Naive B cell (primary cell): ENCODE measurements around the gene CELA2B. TPM values are rescaled to one million over a fixed set of nuclear protein-coding genes. Genes with fewer than 3 reads are reported as not detected.
A peak's percentile ranks its signal among the peaks of the same experiment; 100 is the strongest.
"Not testable (repeated sequence)": the region's sequence is repeated elsewhere in the genome, so short reads cannot be mapped to it uniquely, and the experiment has no call there.

Experiments
- ATAC-seq, 2 donors: fragments of 150-1000 bp; cut with Tn5 transposase; 2 replicates each; pipeline ENCODE4 v1.10.0; 2021; ENCODE audit warnings: low read depth in 2 of 2, mild to moderate bottlenecking in 2 of 2, moderate library complexity in 2 of 2
- DNase-seq: peaks from one replicate; pipeline ENCODE4 v3.0.0; 2022
- H3K27ac Mint-ChIP-seq, 6 donors: one replicate each; pipeline ENCODE4 v1.8.0; 2020 to 2022; ENCODE audit warnings: mild to moderate bottlenecking in 6 of 6, mixed read lengths in 6 of 6, moderate library complexity in 5 of 6, inconsistent platforms in 2 of 6
- H3K27me3 Mint-ChIP-seq, 3 donors: one replicate each; pipeline ENCODE4 v1.8.0; 2021 to 2022; ENCODE audit warnings: mixed read lengths in 3 of 3, mild to moderate bottlenecking in 1 of 3
- H3K36me3 Mint-ChIP-seq, 2 donors: one replicate each; pipeline ENCODE4 v1.8.0; 2020 to 2022; ENCODE audit warnings: mixed read lengths in 2 of 2, inconsistent platforms in 1 of 2, mild to moderate bottlenecking in 1 of 2
- H3K4me1 Mint-ChIP-seq, 3 donors: one replicate each; pipeline ENCODE4 v1.8.0; 2020 to 2022; ENCODE audit warnings: mixed read lengths in 3 of 3, inconsistent platforms in 1 of 3, mild to moderate bottlenecking in 1 of 3, moderate library complexity in 1 of 3
- H3K4me3 Mint-ChIP-seq, 8 donors: one replicate each; pipeline ENCODE4 v1.8.0; 2020 to 2022; ENCODE audit warnings: mild to moderate bottlenecking in 8 of 8, mixed read lengths in 8 of 8, moderate library complexity in 8 of 8, inconsistent platforms in 2 of 8
- H3K9me3 Mint-ChIP-seq, 7 donors: one replicate each; pipeline ENCODE4 v1.8.0; 2020 to 2022; ENCODE audit warnings: mixed read lengths in 7 of 7, mild to moderate bottlenecking in 5 of 7, inconsistent platforms in 2 of 7, moderate library complexity in 1 of 7
- polyA plus RNA-seq, 6 donors: library from polyadenylated mRNA; unstranded; fragments of 300-500 nt; fragmentation: Illumina TruSeq; gene quantifications; one replicate each; pipeline ENCODE4 v1.2.3, GENCODE V29; 2021; ENCODE audit warnings: low read depth in 6 of 6

CELA2B gene
- polyA plus RNA-seq, 6 donors from 2014 or later: not detected

DNA sequence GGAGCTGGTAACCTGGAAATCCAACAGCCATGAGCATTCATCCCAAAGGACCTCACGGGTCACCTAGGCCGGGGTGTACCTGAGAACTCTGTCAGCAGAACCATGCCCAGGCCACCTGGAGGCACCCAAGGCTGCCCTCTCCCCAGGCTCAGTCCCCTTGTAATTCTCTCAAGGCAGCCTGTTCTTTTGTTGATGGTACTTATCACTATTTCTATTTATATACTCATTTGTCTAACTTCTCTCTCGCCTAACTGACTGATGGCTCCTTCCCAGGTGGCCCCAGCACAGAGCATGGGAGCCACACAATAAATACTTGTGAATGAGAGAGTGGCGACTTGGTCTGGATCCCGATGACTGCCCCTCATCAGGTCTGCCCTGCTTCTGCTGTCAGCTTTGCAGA, 31.4 kb downstream of the CELA2B start:
- no peak for DNase-seq
- H3K4me3 Mint-ChIP-seq: no peak overlapping the region
- no peak for ATAC-seq
- peak overlapping the region in 1 of 6 donors; percentile 74 for H3K27ac Mint-ChIP-seq
- H3K27me3 Mint-ChIP-seq: no peaks in the 10 kb centered on the region
- no peaks in the 10 kb centered on the region for H3K9me3 Mint-ChIP-seq
- peaks cover 13 to 17% (median 13%) of the 10 kb centered on the region in 3 donors for H3K4me1 Mint-ChIP-seq
- H3K36me3 Mint-ChIP-seq: peaks cover 4 to 6% of the 10 kb centered on the region in 2 donors

DNA sequence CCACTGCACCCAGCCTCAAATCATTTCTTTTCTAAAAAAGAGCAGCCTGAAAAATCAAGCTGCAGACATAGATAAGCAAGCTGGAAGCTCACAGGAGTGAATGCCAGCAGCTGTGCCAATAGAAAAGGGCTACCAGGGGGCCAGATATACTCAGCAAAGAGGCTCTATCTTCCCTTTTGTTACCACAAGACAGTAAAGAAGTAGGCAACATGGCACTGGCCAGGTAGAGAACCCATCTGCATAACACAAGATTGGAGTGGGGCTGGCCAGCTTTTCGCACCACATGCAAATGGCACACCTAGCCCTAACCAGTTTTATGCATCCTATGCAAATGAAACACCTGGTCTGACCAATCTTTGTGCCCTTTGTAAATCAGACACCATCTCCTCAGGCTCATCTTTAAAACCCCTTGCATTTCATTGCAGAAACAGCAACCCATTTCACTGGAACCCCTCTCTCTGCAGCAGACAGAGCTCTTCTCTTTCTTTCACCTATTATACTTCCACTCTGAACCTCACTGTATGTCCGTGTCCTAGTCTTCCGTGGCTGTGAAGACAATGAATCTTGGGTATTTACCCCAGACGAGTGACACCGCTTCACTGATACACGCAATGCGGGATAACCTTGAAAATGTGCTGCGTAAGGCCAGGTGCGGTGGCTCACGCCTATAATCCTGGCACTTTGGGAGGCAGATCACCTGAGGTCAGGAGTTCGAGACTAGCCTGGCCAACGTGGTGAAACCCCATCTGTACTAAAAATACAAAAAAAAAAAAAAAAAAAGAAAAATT, 33.0 kb downstream of the CELA2B start:
- Mint-ChIP-seq H3K4me1 (peaks cover 13 to 17% (median 14%) of the 10 kb centered on the region in 3 donors), H3K36me3 (peaks cover 4 to 8% of the 10 kb centered on the region in 2 donors), H3K27me3 (no peaks in the 10 kb centered on the region), H3K9me3 (no peaks in the 10 kb centered on the region), H3K4me3 (no peak overlapping the region), H3K27ac (no peak overlapping the region)
- ATAC-seq (no peak), DNase-seq (no peak)

DNA sequence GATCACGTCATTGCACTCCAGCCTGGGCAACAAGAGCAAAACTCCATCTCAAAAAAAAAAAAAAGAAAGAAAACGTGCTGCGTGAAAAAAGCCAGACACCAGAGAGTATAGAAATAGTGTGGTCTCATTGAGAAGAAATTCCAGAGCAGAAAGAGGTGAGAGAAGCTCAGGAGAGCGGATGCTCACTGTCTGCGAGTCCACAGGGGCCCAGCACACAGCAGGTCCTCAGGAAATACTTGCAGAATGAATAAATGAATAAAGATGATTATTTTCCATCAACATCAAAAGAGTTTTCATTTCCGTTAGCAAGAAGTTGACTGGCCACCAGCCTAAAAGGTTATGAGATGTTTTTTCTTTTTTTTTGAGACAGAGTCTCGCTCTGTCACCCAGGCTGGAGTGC, 33.7 kb downstream of the CELA2B start:
- Mint-ChIP-seq H3K27me3 (no peaks in the 10 kb centered on the region), H3K4me1 (peaks cover 13 to 21% (median 17%) of the 10 kb centered on the region in 3 donors), H3K27ac (peak overlapping the region in 1 of 6 donors; percentile 4), H3K4me3 (no peak overlapping the region), H3K36me3 (peaks cover 4 to 8% of the 10 kb centered on the region in 2 donors), H3K9me3 (no peaks in the 10 kb centered on the region)
- DNase-seq: no peak
- no peak for ATAC-seq

DNA sequence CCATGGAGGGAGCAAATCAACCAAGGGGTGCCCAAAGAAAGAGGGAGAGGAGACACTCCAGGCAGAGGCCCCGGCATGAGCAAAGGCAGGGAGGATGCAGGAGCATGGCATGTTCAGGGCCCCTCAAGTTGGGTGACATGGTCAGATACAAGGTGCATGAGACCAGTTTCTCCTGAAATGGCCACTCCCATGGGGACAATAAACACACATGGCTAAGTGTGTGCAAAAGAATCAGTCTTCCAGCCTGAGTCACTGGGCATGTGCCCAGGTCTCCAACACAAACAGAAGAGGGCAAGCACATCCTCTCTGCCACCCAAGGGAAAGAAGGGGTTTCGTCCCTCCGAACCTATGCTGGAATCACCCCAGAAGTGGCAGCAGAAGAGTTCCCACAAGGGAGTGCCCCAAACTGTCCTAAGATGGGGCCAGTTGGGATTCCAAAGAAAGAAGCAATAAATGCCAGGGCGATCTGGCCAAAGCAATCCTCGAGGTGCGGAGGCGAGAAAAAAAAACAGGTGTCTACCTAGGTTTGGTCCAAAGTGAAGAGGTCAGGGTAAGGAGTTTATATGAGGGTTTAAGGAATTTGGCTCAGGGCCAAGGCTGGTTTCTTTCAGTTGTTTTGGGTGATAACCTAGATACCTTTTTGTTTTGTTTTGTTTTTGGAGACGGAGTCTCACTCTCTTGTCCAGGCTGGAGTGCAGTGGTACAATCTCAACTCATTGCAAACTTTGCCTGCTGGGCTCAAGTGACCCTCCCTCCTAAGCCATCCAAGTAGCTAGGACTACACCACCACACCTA, 34.9 kb downstream of the CELA2B start:
- no peak for ATAC-seq
- H3K9me3 Mint-ChIP-seq: no peaks in the 10 kb centered on the region
- peak overlapping the region in 1 of 6 donors; percentile 18 for H3K27ac Mint-ChIP-seq
- no peak overlapping the region for H3K4me3 Mint-ChIP-seq
- H3K4me1 Mint-ChIP-seq: peaks cover 19 to 31% (median 23%) of the 10 kb centered on the region in 3 donors
- H3K27me3 Mint-ChIP-seq: no peaks in the 10 kb centered on the region
- DNase-seq: no peak
- H3K36me3 Mint-ChIP-seq: peaks cover 4 to 8% of the 10 kb centered on the region in 2 donors

DNA sequence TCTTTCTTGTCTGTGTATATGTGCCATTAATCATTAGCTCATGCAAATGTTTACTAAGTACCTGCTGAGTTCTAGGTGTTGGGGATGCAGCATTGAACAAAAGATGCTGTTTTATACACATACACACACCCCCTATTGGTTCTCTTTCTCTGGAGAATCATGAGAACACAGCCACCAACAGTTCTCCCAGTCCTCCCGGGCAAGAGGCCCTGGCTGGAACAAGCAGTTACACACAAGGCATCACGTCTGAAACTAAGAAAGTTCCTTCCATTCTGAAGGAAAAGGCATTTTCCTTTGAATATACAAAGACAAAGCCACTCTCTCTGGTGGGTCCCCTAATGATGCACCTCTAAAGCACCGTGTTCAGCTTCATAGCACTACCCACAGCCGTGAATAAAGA, 37.3 kb downstream of the CELA2B start:
- Mint-ChIP-seq H3K27ac (peak overlapping the region in 2 of 6 donors; percentile 22 to 39), H3K4me1 (peaks cover 23 to 40% (median 24%) of the 10 kb centered on the region in 3 donors), H3K36me3 (peaks cover 9 to 17% of the 10 kb centered on the region in 2 donors)

DNA sequence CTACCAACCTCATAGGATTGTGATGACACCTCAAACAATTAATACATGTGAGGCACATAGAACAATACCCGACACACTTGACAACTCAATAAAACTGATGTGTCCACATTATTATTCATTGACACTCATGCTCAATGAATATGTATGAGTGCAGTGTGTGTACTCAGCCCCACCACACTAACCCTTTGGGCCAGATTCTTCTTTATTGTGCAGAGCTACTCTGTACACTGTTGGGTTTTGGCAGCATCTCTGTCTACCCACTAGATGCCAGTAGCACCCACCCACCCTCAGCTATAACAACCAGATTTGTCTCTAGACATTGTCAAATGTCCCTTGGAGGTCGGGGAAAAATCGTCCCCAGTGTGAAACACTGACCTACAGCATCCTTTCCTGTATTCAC, 38.0 kb downstream of the CELA2B start:
- peak overlapping the region in 1 of 6 donors; percentile 51 for H3K27ac Mint-ChIP-seq
- no peaks in the 10 kb centered on the region for H3K27me3 Mint-ChIP-seq
- no peak overlapping the region for H3K4me3 Mint-ChIP-seq
- H3K4me1 Mint-ChIP-seq: peaks cover 21 to 44% (median 23%) of the 10 kb centered on the region in 3 donors
- DNase-seq: no peak
- no peak for ATAC-seq
- H3K36me3 Mint-ChIP-seq: peaks cover 9 to 17% of the 10 kb centered on the region in 2 donors
- no peaks in the 10 kb centered on the region for H3K9me3 Mint-ChIP-seq

More for the DNA sequence above, 37.3 kb downstream of the CELA2B start:
- Mint-ChIP-seq H3K4me3 (no peak overlapping the region), H3K9me3 (no peaks in the 10 kb centered on the region), H3K27me3 (no peaks in the 10 kb centered on the region)
- DNase-seq (no peak), ATAC-seq (no peak)

DNA sequence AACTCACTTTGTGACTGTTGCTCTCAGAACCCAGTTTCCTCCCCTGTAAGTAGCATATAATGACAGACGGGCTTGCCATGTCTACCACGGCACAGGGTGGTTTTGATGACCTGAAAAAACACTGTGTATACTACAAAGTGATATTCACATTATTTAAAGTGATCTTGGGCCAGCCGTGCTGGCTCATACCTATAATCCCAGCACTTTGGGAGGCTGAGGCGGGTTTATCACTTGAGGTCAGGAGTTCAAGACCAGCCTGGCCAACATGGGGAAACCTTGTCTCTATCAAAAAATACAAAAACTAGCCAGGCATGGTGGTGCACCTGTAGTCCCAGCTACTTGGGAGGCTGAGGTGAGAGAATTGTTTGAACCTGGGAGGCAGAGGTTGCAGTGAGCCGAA, 38.7 kb downstream of the CELA2B start:
- H3K27ac Mint-ChIP-seq: peak overlapping the region in 1 of 6 donors; percentile 82
- H3K9me3 Mint-ChIP-seq, H3K4me3 Mint-ChIP-seq, DNase-seq, H3K27me3 Mint-ChIP-seq, ATAC-seq: not testable (repeated sequence)
- H3K36me3 Mint-ChIP-seq: peaks cover 9 to 17% of the 10 kb centered on the region in 2 donors
- peaks cover 17 to 45% (median 23%) of the 10 kb centered on the region in 3 donors for H3K4me1 Mint-ChIP-seq

DNA sequence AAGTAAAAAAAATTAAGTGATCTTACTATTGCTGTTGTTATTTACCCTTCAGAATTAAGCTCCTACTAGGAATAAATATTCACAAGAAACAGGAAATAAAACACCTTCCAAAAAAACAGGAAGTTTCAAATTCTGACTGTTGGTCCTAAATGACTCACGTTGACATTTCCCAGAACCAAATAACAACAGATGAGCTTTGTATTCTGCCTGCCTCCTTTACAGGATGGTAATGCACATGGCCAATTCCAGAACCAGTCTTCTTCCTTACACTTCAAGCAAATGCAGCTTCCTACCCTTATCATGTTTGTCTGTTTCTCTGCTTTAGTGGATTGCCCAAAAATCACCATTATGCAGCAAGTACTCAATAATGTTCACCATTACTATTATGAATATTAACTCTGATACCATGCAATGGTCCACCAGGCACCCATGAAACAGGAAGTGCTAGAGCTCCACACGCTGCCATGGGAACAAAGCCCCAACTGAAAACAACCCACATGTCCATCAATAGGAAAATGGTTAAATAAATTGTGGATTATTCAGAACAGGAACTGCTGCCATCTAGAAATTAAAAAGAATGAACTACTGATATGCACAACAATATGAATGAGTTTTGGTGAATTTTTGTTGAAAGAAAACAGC, 39.2 kb downstream of the CELA2B start:
- H3K27ac Mint-ChIP-seq: peak overlapping the region in 5 of 6 donors; percentile 13 to 73 (median 30)
- peak overlapping the region in 2 of 8 donors; percentile 4 to 35 for H3K4me3 Mint-ChIP-seq
- ATAC-seq (peak; percentile 32 to 60), DNase-seq (no peak)
- H3K4me1 Mint-ChIP-seq: peaks cover 16 to 47% (median 24%) of the 10 kb centered on the region in 3 donors
- no peaks in the 10 kb centered on the region for H3K9me3 Mint-ChIP-seq
- no peaks in the 10 kb centered on the region for H3K27me3 Mint-ChIP-seq
- H3K36me3 Mint-ChIP-seq: peaks cover 9 to 17% of the 10 kb centered on the region in 2 donors

DNA sequence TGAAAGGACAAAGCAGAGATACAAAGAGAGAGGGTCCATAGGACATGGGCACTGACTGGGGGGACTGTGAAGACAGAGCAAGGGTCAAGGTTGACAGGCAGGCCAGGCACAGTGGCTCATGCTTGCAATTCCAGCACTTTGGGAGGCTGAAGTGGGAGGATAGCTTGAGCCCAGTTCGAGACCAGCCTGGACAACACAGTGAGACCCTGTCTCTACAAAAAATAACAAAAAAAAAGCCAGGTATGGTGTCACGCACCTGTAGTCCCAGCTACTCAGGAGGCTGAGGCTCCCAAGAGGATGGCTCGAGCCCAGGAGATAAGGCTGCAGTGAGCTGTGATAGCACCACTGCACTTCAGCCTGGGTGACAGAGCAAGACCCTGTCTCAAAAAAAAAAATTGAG, 43.7 kb downstream of the CELA2B start:
- Mint-ChIP-seq H3K4me3 (peak overlapping the region in 1 of 8 donors; percentile 30), H3K4me1 (peaks cover 22 to 51% (median 29%) of the 10 kb centered on the region in 3 donors), H3K27ac (peak overlapping the region in 2 of 6 donors; percentile 85 to 93), H3K36me3 (peaks cover 5 to 9% of the 10 kb centered on the region in 2 donors), H3K27me3 (no peaks in the 10 kb centered on the region), H3K9me3 (no peaks in the 10 kb centered on the region)
- ATAC-seq: no peak
- no peak for DNase-seq

DNA sequence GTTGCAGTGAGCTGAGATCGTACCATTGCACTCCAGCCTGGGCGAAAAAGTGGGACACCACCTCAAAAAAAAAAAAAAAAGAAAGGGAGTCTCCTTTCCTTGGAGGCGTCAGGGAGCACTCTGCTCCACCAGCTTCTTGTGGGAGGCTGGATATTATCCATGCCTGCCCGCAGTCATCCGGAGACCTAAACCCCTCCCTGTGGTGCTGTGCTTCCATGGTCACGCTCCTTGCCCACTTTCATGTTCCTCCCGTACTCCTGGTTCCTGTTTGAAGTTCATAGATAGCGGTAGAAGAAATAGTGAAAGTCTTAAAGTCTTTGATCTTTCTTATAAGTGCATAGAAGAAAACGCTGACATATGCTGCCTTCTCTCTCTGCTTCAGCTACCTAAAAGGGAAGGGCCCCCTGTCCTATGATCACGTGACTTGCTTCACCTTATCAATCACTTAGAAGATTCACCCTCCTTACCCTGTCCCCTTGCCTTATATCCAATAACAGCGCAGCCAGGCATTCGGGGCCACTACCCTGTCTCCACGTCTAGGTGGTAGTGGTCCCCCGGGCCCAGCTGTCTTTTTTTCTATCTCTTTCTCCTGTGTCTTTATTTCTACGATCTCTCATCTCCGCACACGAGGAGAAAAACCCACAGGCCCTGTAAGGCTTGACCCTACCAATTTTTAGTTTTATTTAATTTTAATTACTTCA, 45.5 kb downstream of the CELA2B start:
- Mint-ChIP-seq H3K4me3 (peak overlapping the region in 1 of 8 donors; percentile 55), H3K4me1 (peaks cover 30 to 54% (median 31%) of the 10 kb centered on the region in 3 donors), H3K27ac (peak overlapping the region in 3 of 6 donors; percentile 52 to 63 (median 63))
- not testable (repeated sequence) for H3K27me3 Mint-ChIP-seq, H3K9me3 Mint-ChIP-seq, ATAC-seq, DNase-seq, H3K36me3 Mint-ChIP-seq

DNA sequence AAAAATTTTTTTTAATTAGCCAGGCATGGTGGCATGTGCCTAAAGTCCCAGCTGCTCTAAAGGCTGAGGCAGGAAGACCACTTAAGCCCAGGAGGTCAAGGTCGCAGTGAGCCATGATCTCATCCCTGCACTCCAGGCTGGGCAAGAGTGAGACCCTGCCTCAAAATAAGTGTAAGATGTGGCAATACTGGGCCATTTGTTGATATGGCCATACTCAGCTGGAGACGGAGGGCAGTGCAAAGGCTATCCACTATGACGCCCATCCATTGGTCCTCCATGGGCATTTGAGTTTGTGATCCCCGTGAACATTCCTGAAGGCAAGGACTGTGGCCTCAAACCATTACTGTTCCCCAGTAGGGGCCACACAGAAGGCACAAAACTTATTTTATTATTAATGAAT, 46.6 kb downstream of the CELA2B start:
- ATAC-seq (no peak), DNase-seq (no peak)
- Mint-ChIP-seq H3K27me3 (no peaks in the 10 kb centered on the region), H3K27ac (peak overlapping the region in 2 of 6 donors; percentile 69 to 99), H3K4me3 (peak overlapping the region in 3 of 8 donors; percentile 39 to 95 (median 89)), H3K4me1 (peaks cover 31 to 56% (median 38%) of the 10 kb centered on the region in 3 donors), H3K9me3 (no peaks in the 10 kb centered on the region), H3K36me3 (peaks cover 0 to under 1% of the 10 kb centered on the region in 2 donors)

DNA sequence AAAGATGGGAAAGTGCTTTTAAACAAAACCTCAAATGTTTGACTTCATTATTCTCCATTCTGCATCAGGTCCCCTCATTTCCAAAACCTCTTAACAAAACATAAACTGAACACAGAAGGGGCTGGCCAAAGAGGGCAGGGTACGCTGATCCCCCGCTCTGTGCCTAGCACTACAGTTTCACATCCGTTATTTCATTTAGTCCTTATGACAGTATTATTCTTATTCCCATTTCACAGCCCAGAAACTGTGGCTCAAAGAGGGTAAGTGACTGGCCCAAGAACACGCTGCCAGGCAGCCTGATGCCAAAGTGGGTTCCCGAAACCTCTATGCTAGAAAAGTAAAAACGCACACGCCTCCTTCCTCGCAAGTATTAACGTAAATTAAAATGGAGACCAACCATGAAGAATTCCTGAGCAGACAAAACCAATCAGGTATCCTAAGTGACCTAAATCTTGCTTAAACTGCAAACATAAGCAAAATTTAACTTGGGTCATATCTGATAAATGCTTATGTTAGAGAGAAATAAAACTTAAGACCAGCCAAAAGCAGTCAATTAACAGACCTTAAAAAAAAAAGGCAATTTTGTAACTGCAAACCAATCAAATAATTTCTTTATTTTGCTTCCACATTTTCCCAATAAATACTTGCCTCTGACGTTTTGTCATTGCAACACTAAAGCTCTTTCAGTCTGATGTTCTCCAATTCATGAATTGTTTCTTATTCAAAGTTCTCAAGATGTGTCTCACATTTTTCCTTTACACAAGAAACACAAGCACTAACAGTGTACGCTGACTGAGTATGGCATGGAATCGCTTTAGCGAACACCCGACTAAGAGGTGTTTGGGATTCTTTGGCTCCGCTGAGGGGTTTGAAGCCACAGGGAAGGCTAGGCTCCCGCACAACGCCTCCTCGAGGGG, 47.5 kb downstream of the CELA2B start:
- peak overlapping the region; percentile 99 to 100 (median 100) for H3K27ac Mint-ChIP-seq
- no peaks in the 10 kb centered on the region for H3K27me3 Mint-ChIP-seq
- H3K4me1 Mint-ChIP-seq: peaks cover 37 to 58% (median 46%) of the 10 kb centered on the region in 3 donors
- no peak for DNase-seq
- H3K9me3 Mint-ChIP-seq: no peaks in the 10 kb centered on the region
- H3K36me3 Mint-ChIP-seq: no peaks in the 10 kb centered on the region
- no peak for ATAC-seq
- H3K4me3 Mint-ChIP-seq: peak overlapping the region; percentile 82 to 98 (median 94)
